Kasumi-1 (cell line): Measurements from ENCODE around the gene GOSR2.

Experiments
- DNase-seq, 2 experiments: peaks; one replicate each; lab custom pipeline; 2025; lab: John Stamatoyannopoulos, UW

GOSR2 gene

DNA sequence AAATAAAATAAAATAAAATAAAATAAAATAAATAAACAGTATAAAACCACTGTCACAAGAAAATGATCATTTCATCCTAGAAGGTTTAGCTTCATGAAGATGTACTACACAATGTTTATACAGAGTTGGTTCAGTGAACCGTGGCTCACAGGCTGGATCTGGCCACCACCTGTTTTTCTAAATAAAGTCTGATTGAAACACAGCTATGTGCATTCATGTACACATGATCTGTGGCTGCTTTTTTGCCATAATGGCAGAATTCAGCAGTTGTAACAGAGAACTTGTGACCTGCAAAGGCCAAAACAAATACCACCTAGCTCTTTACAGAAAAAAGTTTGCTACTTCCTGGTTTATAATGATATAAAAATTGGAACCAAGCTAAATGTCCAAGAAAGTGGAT, 68.7 kb downstream of the GOSR2 start:
- DNase-seq = no peak
